DMS53 (cell line): ENCODE data around the gene MSH2.
"Not testable (repeated sequence)": the region's sequence is repeated elsewhere in the genome, so short reads cannot be mapped to it uniquely, and the experiment has no call there.

ENCODE experiments used
- DNase-seq: peaks from one replicate; lab custom pipeline; 2025; lab: John Stamatoyannopoulos, UW

The MSH2 gene

GRCh38 chr2:47407976-47408375 is 5.0 kb downstream of the MSH2 start:
- not testable (repeated sequence) for DNase-seq

GRCh38 chr2:47414682-47415458 is 11.9 kb downstream of the MSH2 start:
- DNase-seq: peak; percentile 49

DNA sequence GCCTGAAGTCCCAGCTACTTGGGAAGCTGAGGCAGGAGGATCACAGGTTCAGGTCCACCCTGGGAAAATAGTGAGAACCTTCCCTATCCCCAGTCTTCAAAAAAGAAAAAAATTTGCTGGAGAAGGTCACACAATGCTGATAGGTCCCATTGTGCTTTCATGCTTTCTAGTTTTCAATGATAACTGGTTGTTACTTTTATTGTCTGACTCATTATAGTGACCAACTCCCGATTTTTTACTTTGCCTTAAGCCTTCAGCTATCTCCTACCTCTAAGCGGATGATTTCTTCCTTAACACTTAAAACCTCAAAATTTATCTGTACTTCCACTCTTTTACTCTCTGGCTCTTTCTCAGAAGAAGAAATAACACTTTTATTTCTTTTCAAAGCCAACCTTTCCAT is 17.3 kb downstream of the MSH2 start:
- no peak for DNase-seq

- DNase-seq: not testable (repeated sequence)
These were observed 17.7 kb downstream of the MSH2 start for GRCh38 chr2:47420683-47421082.

DNA sequence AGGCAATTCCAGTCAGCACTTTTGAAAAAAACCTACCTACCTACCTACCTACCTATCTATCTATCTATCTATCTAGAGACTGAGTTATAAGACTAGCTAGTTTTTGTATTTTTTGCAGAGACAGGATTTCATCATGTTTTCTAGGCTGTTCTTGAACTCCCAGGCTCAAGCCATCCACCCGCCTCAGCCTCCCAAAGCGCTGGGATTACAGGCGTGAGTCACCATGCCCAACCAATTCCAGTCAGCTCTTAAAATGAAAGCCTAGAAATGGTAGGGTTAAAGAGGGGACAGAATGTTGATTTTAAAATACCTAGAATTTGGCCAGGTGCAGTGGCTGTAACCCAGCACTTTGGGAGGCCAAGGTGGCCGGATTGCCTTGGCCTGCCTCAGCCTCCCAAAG is 19.1 kb downstream of the MSH2 start:
- DNase-seq: no peak

DNA sequence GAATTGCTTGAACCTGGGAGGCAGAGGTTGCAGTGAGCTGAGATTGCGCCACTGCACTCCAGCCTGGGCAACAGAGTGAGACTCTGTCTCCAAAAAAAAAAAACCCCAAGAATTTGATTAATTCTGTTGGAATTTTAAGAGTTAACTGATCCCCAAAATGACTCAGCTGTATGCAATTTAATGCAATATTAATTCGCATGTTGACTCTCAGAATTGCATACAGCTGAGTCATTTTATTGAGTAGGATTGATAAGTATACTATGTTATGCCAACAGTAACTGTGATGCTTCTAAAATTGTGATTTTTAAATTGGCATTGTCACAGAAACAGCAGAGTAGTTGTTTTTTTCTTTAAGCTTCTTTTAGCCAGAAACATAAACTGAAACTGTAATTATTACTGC is 19.6 kb downstream of the MSH2 start:
- no peak for DNase-seq

GRCh38 chr2:47426786-47427185 is 23.8 kb downstream of the MSH2 start:
- no peak for DNase-seq

DNA sequence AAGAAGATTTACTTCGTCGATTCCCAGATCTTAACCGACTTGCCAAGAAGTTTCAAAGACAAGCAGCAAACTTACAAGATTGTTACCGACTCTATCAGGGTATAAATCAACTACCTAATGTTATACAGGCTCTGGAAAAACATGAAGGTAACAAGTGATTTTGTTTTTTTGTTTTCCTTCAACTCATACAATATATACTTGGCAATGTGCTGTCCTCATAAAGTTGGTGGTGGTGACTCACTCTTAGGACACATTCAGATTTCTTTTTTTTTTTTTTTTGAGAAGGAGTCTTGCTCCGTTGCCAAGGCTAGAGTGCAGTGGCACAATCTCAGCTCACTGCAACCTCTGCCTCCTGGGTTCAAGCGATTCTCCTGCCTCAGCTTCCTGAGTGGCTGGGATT is 26.8 kb downstream of the MSH2 start:
- DNase-seq: no peak

- DNase-seq: not testable (repeated sequence)
These were observed 30.1 kb downstream of the MSH2 start for GRCh38 chr2:47433006-47433405.

DNA sequence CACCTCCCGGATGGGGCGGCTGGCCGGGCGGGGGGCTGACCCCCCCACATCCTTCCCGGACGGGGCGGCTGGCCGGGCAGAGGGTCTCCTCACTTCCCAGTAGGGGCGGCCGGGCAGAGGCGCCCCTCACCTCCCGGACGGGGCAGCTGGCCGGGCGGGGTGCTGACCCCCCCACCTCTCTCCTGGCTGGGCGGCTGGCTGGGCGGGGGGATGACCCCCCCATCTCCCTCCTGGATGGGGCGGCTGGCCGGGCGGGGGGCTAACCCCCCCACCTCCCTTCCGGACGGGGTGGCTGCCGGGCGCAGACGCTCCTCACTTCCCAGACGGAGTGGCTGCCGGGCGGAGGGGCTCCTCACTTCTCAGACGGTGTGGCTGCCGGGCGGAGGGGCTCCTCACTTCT is 30.5 kb downstream of the MSH2 start:
- DNase-seq: not testable (repeated sequence)

- peak; percentile 47 for DNase-seq
These were observed 34.3 kb downstream of the MSH2 start for GRCh38 chr2:47437287-47437686.

GRCh38 chr2:47438106-47438505 is 35.1 kb downstream of the MSH2 start:
- no peak for DNase-seq

GRCh38 chr2:47438783-47439182 is 35.8 kb downstream of the MSH2 start:
- DNase-seq: no peak

DNA sequence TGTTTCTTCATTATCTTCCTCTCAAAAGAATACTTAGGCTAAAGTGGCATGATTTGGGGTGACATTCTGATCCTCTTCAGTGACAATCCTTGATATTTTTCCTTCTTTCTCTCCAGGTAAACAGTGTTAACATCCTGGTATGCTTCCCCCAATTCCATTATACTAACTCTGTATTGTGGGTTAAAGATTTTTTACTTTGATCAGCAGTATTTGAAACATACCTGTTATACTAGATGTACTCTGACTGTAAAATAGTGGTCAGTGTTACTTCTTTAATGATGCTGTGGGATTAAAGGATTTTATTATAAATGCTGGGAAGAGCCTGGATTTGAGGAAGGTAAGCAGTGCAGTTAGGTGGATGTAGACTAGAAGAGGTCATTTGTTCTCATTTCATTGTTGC is 48.8 kb downstream of the MSH2 start:
- DNase-seq: no peak

GRCh38 chr2:47452761-47453160 is 49.8 kb downstream of the MSH2 start:
- DNase-seq: no peak

DNA sequence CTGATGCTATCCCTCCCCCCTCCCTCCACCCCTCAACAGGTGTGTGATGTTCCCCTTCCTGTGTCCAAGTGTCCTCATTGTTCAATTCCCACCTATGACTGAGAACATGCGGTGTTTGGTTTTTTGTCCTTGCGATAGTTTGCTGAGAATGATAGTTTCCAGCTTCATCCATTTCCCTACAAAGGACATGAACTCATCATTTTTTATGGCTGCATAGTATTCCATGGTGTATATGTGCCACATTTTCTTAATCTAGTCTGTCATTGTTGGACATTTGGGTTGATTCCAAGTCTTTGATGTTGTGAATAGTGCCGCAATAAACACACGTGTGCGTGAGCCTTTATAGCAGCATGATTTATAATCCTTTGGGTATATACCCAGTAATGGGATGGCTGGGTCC is 51.9 kb downstream of the MSH2 start:
- DNase-seq: not testable (repeated sequence)

DNA sequence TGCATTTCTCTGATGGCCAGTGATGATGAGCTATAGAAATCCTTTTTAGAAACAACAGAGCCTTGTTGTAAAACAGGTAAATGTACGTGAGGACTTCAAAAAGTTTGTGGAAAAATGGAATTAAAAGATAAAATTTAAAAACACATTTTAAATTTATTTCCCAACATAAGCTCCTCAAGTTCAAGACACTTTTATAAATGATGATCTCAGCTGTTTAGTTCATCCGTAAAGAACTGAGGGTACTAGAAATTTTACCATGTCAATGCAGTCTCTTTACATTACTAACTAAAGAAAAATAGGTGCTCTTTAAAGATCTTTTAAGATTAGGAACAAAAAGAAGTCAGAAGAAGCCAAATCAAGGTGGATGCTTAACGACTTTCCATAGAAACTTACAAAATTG is 52.5 kb downstream of the MSH2 start:
- DNase-seq: no peak

DNA sequence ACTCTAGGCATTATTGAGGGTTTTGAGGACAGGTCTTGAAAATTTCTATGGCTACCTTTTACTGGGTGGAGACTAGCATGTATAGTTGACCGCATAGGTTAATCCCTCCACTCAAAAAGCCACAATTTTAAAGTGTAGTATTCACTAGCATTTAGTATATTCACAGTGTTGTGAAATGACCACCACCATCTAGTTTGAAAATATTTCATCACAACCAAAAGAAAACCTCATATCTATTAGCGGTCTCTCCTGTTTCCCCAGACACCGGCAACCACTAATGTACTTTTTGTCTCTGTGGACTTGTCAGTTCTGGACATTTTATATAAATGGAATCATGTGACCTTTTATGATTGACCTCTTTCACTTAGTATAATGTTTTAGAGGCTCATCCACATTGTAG is 53.9 kb downstream of the MSH2 start:
- no peak for DNase-seq

DNA sequence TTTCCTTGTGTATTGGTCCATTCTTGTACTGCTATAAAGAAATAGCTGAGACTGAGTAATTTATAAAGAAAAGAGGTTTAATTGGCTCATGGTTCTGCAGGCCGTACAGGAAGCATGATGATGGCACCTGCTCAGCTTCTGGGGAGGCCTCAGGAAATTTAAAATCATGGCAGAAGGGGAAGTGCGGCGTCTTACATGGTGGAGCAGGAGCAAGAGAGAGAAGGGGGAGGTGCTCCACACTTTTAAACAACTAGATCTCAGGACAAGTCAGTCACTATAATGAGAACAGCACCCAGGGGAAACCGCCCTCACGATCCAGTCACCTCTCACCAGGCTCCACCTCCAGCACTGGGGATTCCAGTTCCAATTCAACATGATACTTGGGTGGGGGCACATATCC is 54.3 kb downstream of the MSH2 start:
- no peak for DNase-seq

GRCh38 chr2:47459021-47459420 is 56.1 kb downstream of the MSH2 start:
- no peak for DNase-seq

DNA sequence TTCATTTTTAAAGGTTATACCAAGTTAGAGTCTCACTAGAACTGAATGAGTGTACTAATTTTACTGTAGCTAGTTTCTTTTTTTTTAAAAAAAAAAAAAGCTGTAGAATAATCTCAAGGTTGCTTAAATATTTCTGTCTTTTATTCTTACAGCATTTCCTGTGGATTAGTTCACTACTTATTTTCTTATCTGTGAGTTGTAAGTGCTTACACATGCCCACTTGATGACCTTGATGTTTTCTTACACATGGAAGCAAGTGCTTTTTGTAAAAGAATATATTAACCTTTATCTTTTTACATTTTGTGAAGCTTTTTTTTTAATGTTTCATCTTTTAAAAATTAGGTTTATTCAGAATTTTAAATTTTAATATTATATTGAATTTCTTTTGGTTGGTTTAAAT is 57.8 kb downstream of the MSH2 start:
- no peak for DNase-seq

GRCh38 chr2:47471429-47472116 is 68.6 kb downstream of the MSH2 start:
- no peak for DNase-seq

- no peak for DNase-seq
These were observed 76.9 kb downstream of the MSH2 start for GRCh38 chr2:47479863-47480262.

DNA sequence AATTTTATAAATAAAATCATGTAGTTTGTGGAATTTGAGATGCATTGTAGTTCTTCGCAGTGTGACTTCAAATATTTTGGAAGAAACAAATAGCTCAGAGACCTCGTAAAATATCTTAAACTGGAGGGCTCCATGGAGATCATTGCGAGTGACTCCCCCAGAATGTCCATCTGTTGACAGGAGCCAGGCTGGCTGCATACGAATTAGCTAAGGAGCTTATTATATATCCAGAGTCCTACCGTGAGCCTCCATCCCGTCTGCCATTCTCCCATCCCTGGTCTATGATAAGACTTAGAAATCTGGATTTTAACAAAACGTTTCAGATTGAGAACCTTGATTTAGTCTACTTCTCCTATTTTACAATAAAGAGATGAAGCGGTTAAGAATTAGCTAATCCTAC is 80.2 kb downstream of the MSH2 start:
- DNase-seq: no peak
